Stimulated activated CD4-positive, alpha-beta T cell treated with anti-CD3 and anti-CD28 coated beads, Interleukin-1b, Interleukin-23, amount 100 ng/mL, for 48 hours (primary cell): ENCODE measurements around the gene NRARP.

ENCODE experiments used
- DNase-seq: peaks from one replicate; pipeline ENCODE4 v3.0.0-alpha.2; 2020

The NRARP gene

DNA sequence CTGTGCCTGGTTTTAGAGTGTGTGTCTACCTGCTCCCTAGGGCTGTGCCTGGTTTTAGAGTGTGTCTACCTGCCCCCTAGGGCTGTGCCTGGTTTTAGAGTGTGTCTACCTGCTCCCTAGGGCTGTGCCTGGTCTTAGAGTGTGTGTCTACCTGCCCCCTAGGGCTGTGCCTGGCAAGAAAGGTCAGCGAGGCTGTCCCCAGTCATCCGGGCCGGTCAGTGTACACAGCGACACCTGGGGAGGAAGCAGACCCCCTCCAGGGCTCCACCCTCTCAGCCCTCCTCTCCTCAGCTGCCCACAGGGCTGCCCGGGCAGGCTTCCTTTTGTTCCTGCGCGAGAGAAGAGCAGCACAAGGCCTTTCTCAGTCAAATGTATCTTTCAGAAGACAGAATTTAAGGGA, 4.1 kb downstream of the NRARP start:
- no peak for DNase-seq

DNA sequence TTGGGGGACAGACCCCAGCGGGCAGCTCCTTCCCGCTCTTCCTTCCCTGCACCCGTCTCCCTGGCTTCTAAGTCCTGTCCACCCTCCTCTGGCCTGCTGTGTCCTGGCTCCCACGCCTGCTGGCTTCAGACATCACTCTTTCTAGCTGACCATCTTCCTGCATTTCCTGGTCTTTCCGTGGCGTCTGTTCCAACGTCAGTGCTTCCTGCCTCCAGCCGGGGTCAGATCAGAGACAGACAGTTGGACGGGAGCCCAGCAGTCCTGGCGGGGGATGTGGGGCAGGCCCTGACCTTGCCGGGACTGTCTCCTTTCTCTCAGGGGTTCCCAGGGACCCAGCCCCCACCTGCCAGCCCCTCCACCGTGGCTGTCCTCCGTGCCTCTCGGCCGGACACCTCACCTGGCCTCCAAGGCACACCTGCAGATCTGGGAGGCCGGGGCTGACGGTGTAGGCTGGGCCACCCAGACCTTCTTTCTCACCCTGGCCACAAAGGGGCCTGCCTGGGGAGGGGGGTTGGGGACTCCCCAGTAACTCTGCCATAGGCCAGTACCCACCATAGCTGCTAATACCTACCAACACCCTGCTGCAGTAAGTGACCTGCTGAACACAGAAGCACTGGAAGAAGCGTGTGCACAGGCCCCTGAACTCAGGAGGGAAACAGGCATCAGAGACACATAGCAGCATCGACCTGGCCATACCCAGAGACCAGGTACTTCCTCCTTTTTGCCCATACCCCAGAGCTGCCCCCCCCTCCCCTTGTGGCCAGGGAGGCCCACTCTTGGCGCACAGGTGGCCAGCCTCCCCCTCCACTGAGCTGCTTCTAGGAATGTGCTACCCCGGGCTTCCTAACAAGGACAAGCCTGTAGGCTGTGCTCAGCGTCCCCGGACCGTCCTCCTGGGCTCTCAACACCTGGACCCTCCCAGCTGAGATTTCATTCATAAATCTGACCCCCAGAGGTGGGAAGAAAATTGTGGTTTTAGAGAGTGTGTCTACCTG, 5.1 kb downstream of the NRARP start:
- no peak for DNase-seq

DNA sequence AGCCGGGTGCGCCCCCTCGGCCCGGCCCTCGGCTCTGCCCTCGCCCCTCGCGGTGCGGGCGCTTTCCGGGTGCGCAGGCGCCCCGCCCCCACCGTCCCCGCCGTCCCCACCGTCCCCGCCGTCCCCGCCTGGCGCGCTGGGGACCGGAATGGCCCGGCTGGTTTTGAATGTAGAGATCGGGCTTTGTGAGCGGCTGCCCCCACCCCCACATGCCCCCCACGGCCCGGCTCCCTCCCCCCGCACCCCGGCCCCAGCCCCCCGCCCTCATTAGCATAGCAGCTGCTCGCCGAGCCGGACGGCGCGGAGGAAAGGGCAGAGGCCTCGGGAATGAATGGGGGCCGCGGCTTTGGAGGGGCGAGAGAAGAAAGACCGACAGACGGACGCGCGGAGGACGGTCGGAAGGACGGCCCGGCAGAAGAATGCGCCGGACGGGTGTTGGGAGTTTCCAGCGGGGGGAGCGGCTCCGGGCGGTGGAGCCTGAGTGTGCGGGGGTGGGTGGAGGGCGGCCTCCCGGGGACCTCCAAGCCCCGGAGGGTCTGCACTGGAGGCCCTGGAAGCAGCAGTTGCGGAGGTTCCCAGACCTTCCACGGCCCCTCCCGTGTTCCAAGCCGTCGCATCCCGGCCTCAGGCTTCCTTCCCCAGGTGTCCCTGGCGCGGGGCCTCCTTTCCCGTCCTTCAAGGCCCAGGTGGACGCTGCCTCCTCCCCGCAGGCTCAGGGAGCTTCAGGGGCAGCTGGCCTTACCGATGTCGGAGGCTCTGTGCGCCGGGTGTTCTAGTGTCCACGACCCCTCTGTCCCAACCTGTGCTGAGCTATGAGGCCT, 6.0 kb downstream of the NRARP start:
- no peak for DNase-seq

DNA sequence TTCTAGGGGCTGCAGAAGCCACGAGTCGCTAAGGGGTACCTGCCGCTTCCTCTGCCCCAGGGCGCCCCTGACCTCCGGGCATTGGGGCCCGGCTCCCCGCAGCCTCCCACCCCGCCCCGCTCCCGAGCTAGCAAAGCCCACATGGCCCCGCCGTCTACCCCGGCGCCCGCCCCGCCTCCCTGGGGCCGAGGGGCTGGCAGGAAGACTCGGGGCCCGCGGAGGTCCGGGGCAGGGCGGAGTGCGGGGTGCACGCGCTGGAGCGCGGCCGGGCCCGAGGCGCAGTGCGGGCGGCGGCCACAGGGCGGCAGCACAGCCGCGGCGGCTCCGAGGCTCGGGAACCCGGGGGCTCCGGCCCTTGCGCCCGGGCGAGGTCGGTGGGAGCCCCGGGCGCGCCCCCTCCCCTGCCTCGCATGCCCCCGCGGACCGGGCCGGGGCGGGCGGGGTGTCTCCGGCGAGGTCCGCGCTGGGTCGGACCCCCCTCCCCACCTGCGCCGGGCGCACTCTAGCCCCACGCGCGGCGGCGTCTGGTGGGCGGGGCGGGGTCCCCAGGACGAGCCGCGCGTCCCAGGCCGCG, 6.7 kb downstream of the NRARP start:
- DNase-seq, result peak; percentile 52

DNA sequence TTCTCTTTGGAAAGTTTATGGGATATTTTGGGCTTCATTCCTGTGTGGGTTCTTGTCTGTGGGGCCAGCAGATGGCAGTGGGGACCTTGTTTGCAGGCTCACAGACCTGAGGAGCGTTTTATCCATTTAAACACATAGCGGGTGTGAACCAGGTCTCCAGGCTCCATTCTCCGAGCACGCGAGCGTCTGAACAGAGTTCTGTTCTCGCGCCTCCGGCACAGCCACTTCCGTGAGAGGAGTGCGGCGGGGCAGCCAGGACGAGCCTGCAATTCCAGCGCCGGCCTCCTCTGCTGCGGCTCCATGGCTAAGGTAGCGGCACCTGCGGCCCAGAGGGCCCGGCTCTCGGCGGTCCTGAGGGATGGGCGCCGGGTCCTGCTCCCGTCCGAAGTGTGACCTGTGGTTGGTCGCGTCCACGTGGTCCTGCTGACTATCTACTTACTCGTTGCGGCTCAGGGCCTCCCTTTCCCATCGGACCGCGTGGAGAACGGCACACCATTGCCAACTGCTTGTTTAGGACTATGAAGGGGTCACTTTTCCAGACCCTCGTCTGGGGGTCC, 7.3 kb downstream of the NRARP start:
- no peak for DNase-seq

DNA sequence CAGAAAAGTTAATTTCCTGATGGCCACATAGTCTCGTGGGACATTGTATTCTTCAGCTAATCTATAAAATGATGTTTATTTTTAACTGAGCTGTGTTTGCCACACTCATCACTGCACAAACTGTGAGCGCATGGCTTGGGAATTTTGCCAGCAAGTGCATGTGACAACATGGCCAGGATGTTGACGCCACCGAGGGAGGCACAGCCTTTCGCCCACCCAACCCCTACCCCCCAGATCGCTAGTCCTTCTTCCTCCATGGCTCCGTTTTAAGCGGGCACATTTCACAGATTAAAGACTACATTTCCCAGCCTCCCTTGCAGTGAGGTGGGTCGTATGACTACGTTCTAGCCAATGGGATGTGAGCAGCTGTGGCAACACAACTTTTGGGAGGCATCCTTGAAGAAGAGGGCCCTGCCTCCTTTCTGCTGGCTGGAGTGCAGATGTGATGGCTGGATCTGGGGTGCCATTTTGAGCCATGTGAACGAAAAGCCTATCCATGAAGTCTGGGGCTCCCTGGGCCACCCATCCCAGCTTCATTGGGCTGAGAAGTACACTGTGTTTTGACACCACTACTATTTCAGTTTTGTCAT, 7.9 kb downstream of the NRARP start:
- DNase-seq, result peak; percentile 64

DNA sequence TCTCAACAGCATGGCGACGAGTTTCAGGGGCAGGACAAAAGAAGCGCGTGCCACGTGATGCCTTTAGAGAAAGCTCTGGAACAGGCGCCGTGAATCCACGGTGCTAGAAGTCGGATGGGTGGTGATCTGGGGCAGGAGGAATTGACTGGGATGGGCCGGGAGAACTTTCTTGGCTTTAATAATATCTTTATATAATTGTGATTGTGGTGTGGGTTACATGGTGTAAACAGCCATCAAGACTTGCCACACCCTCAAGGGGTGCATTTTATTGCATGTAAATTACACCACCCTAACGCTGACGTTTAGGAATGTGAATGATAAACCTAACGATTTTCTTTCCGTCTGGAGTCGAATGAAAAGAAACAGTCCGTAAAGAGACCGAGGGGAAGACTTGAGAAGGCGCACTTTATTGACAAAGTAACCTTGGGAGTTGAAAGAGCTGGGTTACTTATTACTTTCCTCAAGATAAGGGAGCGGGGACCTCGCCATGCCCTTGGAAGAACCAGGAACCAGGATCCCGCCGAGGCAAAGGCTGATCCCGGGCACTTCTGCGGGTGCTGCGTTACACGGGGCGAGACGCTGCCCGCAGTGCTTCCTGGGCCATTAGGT, 8.5 kb downstream of the NRARP start:
- DNase-seq, result no peak

DNA sequence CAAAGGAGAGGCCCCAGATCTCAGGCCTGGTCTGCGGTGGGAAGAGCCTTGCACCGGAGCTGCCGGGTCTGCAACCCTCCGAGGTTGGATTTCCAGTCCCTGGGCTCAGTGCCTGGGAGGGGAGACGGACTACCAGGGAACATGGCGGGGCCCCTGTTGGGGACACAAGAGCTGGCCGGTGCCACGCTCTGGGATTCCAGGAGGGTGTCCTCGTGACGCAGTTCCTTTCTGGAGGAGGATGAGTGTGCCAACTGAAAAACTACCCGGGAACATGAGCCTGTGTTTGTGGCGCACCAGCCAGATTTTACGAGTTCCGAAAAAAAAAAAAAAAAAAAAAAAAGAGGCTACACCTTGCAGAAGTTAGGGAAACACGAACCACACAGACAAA, 9.0 kb downstream of the NRARP start:
- DNase-seq, result no peak

DNA sequence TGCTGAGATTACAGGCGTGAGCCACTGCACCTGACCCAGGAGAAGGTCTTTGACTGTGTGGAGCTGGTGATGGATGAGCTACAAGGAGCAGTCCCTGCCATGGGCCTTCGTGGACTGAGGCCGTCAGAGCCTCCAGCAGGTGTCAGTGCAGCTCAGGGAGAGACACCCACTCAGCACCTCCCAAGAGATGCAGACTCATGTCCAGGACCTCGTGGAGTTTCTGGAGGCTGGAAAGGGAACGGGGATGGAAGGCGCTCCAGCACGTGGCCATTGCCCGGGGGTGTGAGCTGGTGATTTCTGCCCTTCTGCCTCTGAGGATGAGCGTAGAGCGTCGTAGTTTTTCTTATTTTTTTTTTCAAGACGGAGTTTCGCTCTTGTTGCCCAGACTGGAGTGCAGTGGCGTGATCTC, 15.1 kb downstream of the NRARP start:
- DNase-seq, result no peak

DNA sequence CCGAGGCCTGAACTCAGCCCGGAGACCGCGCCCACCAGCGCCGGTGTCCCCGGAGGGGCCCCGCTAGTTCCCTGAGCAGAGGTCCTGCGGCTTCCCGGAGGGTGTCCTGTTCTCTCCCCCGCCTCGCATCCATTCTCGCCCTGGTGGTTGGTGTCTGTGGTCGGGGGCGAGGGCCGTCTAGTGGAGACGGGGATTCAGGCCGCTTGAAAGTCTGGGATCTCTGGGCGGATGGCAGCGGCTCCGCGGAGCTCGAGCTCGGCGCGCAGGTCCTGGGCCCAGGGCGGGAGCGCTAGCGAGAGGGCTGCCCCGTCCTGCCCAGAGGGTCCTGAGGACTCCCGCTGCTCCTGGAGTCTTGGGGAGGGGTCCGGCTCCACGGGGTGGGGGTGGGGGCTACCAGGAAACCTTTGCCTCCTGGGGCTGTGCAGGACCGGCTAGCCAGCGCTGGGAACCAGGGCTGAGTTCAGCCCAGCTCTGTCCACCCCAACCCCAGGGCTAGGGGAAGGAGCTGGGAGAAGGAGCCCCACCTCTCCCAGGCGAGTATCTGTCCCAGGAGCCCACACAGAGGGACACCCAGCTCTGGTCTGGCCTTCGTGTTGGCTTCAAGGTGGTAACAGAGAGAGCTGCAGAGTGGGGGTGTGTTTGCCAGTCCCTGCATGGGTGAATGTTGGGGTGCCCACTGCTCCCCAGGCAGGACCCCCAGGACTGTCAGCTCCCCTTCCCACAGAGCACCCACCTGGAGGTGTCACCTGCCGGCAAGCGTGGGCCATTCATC, 20.5 kb downstream of the NRARP start:
- no peak for DNase-seq

DNA sequence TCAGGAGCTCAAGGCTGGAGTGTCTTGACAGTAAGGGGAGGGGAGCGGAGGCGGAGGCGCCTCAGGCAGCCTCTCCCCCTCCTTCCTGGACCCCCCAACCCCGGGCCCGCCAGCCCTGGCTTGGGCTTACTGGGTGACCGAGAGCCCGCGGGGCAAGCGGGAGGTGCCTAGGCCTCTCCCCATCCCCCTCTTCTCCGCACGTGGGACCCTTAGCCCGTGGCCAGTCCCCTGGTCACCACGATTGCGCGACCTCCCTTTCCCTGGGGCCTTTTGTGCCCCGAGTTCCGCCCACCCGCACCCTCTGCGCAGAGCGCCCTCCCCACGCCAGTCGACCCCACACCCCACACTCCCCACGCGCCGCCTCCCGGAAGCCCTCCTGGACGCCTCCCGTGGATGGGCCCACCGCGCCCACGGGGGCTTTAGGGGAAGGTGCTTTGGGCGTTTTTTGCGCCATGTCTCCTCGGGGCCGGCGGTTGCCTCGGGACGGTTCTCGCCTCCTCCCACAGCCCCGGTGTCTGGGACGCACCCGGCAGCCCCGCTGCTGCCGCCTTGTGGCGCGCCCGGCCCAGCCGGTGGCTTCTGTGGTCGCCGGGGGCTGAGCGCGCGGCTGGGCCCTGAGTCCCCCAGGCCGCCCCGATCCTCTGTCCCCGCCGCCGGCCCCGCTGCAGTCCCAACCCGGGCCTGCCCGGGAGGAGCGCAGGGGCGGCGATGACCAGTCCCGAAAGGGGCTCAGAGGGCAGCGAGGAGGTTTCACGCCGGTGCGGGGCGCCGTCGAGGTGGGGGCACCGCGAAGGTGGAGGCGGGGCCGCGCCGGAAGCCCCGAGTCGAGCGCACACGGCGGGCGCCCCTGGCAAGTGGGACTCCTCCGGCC, 21.4 kb downstream of the NRARP start:
- no peak for DNase-seq

DNA sequence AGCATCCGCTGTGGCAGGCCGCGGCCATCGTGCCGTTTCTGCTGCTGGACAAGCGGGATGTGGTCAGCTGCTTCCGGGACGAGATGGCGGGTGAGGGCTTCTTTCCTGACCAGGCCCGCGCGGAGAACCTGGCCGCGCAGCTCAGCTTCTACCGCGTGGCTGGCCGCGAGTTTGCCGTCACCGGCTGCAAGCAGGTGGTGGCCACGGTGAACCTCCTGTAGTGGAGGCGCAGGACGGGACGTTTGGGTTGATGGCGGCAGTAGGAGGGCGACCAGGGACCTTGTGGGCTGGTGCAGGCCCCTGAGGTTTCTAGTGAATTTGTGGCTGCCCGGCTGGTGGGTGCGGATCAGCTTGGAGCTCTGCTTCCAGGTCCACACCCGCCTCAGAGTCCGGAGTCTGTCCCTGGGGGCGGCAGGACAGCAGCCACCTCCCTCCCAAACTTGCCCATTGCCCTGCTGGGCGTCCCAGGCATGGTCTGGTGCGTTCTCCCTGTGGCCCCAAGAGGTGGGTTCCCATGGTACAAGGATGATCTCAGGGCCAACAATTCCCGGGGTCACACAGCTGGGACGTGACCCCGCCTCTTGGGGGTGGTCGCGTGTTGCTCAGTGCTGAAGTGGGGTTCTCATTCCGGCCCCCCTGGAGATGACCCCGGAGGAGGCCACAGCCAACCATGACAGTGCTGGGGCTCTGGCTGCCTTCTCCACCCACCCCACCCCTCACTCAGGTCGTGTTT, 22.2 kb downstream of the NRARP start:
- DNase-seq, result no peak

DNA sequence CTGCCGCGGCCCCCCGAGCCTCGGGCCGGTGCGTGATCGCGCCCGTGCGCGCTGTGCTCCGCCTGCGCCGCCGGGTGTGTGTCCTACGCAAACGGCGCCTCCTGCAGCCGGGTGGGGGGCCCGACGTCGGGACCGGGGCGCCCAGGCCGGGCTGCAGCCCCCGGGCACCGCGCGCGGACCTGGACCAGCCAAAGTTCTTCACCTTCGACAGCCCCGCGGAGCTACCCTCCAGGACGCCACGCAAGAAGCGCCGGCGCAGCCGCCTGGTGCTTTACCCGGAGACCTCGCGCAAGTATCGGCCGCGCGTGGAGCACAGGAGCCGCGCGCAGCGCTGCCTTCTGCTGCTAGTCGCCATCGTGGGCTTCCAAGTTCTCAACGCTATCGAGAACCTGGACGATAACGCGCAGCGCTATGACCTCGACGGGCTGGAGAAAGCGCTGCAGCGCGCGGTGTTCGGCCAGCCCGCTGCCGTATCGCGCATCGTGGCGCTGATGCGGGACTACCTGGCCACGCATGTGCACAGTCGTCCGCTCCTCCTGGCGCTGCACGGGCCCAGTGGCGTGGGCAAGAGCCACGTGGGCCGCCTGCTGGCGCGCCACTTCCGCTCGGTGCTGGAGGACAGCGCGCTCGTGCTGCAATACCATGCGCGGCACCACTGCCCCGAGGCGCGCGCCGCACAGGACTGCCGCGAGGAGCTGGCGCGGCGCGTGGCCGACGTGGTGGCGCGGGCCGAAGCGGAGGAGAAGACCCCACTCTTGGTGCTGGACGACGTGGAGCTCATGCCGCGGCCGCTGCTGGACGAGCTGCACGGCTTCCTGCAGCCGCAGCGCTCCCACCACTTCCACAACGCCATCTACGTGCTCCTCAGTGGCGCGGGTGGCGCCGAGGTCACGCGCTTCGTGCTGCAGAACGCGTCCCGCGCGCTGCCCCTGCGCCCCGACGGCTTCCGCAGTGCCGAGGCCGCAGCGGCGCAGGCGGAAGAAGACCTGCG, 23.1 kb downstream of the NRARP start:
- no peak for DNase-seq

DNA sequence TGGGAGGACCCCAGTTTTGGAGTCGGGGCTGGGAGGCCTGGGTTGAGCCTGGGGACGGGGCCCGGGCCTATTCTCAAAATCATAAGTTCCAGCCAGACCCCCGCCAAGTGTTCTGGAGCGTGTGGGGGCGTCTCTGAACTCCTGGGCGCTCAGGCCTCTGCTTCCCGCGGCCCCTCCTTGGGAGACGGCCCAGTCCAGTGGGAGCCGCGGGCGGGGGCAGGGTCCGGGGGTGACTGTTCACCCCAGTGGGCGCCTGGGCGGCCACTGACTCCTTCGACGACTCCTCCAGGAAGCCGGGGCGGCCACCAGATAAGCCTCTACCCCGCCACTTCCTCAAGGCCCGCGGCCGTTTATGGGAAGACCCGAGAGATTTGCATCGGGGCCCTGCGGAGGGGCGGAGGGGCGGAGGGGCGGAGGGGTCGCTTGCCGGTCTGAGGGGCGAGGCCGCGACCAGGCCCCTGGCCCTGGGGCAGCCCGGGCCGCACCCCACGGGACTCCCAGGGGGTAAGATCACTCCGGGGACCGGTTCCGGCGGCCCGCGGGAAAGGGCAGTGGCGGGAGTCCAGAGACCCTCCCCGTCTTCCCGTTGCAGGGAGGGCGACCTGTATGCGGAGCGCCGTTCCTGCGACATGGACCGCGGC, 23.9 kb downstream of the NRARP start:
- DNase-seq, result no peak

DNA sequence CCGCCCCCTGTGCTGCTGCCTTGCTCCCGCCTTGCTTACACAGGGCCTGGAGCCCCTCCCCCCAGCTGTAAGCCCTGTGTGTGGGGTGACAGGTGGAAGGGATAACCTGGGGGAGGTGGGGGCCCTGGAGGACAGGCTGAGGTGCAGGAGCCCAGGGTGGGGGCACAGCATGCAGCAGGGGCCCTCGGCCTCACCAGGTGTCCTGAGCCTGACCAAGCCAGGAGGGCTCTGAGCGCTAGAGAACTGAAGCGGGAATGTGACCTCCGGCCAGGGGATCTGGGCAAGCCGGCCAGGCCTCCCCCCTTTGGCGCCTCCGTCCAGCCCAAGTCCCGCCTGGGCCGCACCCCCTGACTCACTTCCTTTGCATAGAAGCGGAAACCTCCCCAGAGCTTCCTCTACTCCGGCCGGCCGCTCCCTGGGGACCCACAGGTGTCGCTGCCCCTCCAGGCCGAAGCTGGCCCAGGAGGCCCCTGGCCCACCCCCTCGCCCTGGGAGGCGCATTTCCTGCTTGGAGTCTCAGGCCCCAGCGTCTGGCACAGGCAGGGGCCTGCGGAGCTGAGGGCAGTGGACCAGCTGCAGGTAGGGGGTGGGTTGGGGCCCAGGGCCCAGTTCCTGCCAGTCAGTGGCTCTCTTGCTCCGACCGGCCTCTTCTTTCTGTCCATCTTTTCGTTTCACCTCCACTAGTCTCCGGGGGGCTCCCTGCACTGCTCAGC, 24.6 kb downstream of the NRARP start, which contains the start of gene TOR4A:
TSS of gene TOR4A (plus strand) at position 398 of the 713 bp plus-strand sequence. CDS start 964 bp downstream, outside the sequence.
- no peak for DNase-seq

DNA sequence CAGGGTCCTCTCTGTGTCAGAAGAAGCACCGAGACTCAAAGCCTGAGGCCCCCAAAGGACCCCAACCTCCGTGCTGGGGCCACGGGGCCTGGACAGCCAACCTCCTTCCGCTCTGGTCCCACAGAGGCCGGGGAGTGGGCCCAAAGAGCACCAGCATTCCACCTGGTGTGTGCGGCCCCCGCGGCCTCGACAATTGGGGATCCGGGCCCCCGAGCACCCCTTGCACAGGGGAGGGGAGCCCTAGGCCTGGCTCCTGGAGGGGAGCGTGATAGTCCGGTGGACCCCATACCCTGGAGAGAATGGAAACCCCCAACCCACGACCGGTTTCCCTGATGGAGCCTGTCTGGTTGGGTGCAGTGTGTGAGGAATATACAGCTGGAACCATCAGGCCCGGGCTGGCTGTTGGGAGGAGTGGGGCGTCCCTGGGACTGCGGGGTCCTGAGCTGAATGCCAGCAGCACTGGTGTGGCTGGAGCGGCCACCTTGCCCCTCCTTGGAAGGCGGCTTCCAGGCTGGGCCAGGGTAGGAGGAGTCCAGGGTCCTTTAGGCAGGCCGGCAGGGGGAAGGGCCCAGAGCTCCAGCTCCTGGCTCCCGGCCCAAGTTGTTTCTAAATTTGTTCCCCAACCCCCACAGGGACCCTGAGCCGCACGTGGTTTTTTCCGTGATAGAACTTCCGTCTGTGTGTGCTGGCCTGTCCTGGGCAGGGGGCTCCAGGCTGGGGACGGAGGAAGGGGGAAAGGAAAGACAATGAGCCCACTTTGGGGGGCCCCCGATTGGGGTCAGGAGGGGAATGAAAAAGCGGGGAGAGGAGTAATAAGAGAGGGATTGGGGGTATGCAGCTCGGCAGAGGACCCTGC, 25.4 kb downstream of the NRARP start:
- no peak for DNase-seq
